Neural progenitor cell (in vitro differentiated cells): Measurements from ENCODE around the gene EPB41L4A. TPM values are rescaled to one million over a fixed set of nuclear protein-coding genes. Genes with fewer than 3 reads are reported as not detected.

Experiments
- DNase-seq: peaks from one replicate; pipeline ENCODE4 v3.0.0-alpha.2; 2016; ENCODE audit warnings: low spot score
- H2AFZ ChIP-seq: fragments of 200-600 bp; sonication (generic); replicated peaks from 2 replicates; pipeline ENCODE4 v1.6.1; 2016; ENCODE audit warnings: antibody characterized with exemption
- H3F3A ChIP-seq: fragments of 200-600 bp; sonication (generic); 2 replicates; pipeline ENCODE4 v1.6.1; 2016; ENCODE audit warnings: antibody characterized with exemption, low read depth
- H3K27ac ChIP-seq: fragments of 200-600 bp; sonication (generic); 2 replicates; pipeline ENCODE4 v1.5.1; 2016; ENCODE audit warnings: mild to moderate bottlenecking
- H3K27me3 ChIP-seq: fragments of 200-600 bp; sonication (generic); 2 replicates; pipeline ENCODE4 v1.6.1; 2016; ENCODE audit warnings: mild to moderate bottlenecking, moderate library complexity
- H3K36me3 ChIP-seq: fragments of 200-600 bp; sonication (generic); 2 replicates; pipeline ENCODE4 v1.5.1; 2016
- H3K4me1 ChIP-seq: fragments of 200-600 bp; sonication (generic); 2 replicates; pipeline ENCODE4 v1.6.1; 2016; ENCODE audit warnings: mixed run types
- H3K4me2 ChIP-seq: fragments of 200-600 bp; sonication (generic); 2 replicates; pipeline ENCODE4 v1.6.1; 2016
- H3K4me3 ChIP-seq: fragments of 200-600 bp; sonication (generic); 2 replicates; pipeline ENCODE4 v1.5.1; 2016
- H3K79me2 ChIP-seq: fragments of 200-600 bp; sonication (generic); 2 replicates; pipeline ENCODE4 v1.6.1; 2016; ENCODE audit warnings: low read depth
- H3K9ac ChIP-seq: fragments of 200-600 bp; sonication (generic); 2 replicates; pipeline ENCODE4 v1.6.1; 2016
- H3K9me3 ChIP-seq: fragments of 200-600 bp; sonication (generic); 2 replicates; pipeline ENCODE4 v1.5.1; 2016; ENCODE audit warnings: low read depth
- H4K20me1 ChIP-seq: fragments of 200-600 bp; sonication (generic); 2 replicates; pipeline ENCODE4 v1.6.1; 2016; ENCODE audit warnings: low read depth
- H3K27ac Mint-ChIP-seq: 3 replicates; pipeline ENCODE4 v1.8.0; 2021; ENCODE audit warnings: mixed read lengths
- H3K27me3 Mint-ChIP-seq: 2 replicates; pipeline ENCODE4 v1.8.0; 2022; ENCODE audit warnings: low read depth, mild to moderate bottlenecking, inconsistent platforms, moderate library complexity, mixed read lengths; ENCODE audit not compliant: insufficient read depth
- H3K36me3 Mint-ChIP-seq: 3 replicates; pipeline ENCODE4 v1.8.0; 2021; ENCODE audit warnings: mixed read lengths
- H3K4me1 Mint-ChIP-seq: 3 replicates; pipeline ENCODE4 v1.8.0; 2021; ENCODE audit warnings: mixed read lengths
- H3K4me3 Mint-ChIP-seq: 3 replicates; pipeline ENCODE4 v1.8.0; 2021; ENCODE audit warnings: mild to moderate bottlenecking, moderate library complexity, mixed read lengths
- H3K9me3 Mint-ChIP-seq: 3 replicates; pipeline ENCODE4 v1.8.0; 2020; ENCODE audit warnings: mixed read lengths
- EZH2 ChIP-seq: fragments of 200-600 bp; sonication (generic); IDR thresholded peaks from 2 replicates; pipeline ENCODE4 v1.6.1; 2017; ENCODE audit warnings: antibody characterized with exemption, mild to moderate bottlenecking, moderate library complexity
- EZH2phosphoT487 ChIP-seq: fragments of 200-600 bp; sonication (generic); IDR thresholded peaks from 2 replicates; pipeline ENCODE4 v1.6.1; 2017; ENCODE audit warnings: antibody characterized with exemption
- total RNA-seq: library from RNA; depleted of rRNA; stranded (reverse); fragments of >200 nt; gene quantifications from 2 replicates; pipeline ENCODE4 v1.2.3, GENCODE V29; 2015; ENCODE audit warnings: low replicate concordance
- TF ChIP-seq, protein P1 (sequence below): fragments of 200-600 bp; sonication (generic); IDR thresholded peaks from 2 replicates; pipeline ENCODE4 v1.5.1; 2017; ENCODE audit warnings: antibody characterized with exemption, mild to moderate bottlenecking

EPB41L4A gene
- total RNA-seq, 1 donor from 2014 or later: 2.7 TPM

DNA sequence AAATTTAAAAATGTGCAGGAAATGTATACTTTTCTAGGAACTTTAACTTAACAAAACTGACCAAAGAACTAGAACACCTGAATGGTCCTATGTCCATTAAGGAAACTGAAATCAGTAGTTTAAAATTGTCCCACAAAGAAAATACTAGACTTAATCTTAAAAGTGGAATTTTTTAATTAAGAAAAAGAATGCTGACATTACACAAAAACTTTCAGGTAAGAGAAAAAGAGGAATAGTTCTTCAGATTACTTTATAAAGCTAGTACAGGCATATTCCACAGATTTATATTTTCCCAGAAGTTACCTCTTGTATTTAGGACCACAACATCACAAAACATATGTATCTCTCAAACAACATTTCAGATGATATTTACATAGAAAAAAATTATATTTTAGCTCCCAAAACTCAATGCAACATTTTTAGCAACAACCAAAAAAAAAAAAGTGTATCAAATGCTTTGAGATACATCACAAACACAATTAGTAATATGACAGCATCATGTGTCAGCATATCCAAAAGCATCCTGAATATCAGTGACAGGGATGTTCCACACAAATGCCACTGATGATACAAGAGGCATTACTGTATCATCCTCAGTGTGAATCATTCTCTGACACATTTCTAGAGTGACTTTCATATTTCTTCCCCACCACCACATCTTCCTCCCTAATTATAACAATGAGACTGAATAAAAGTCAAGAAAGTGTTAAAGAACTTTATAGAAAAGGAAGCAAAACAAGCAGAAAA is 264.0 kb downstream of the EPB41L4A start:
- peaks cover 9% of the 10 kb centered on the region for H3K4me1 ChIP-seq
- H3K4me3 ChIP-seq: no peak overlapping the region
- H3K27me3 Mint-ChIP-seq: peaks cover 2% of the 10 kb centered on the region
- no peak overlapping the region for H3K9ac ChIP-seq
- no peak overlapping the region for H3K4me2 ChIP-seq
- H3K79me2 ChIP-seq: no peaks in the 10 kb centered on the region
- TF ChIP-seq EZH2: no peak
- TF ChIP-seq, protein P1, sequence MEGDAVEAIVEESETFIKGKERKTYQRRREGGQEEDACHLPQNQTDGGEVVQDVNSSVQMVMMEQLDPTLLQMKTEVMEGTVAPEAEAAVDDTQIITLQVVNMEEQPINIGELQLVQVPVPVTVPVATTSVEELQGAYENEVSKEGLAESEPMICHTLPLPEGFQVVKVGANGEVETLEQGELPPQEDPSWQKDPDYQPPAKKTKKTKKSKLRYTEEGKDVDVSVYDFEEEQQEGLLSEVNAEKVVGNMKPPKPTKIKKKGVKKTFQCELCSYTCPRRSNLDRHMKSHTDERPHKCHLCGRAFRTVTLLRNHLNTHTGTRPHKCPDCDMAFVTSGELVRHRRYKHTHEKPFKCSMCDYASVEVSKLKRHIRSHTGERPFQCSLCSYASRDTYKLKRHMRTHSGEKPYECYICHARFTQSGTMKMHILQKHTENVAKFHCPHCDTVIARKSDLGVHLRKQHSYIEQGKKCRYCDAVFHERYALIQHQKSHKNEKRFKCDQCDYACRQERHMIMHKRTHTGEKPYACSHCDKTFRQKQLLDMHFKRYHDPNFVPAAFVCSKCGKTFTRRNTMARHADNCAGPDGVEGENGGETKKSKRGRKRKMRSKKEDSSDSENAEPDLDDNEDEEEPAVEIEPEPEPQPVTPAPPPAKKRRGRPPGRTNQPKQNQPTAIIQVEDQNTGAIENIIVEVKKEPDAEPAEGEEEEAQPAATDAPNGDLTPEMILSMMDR: no peak
- no peaks in the 10 kb centered on the region for H3F3A ChIP-seq
- H3K4me1 Mint-ChIP-seq: peaks cover 3% of the 10 kb centered on the region
- DNase-seq: no peak
- H3K27ac ChIP-seq: no peak overlapping the region
- no peaks in the 10 kb centered on the region for H3K27me3 ChIP-seq
- H3K9me3 Mint-ChIP-seq: no peaks in the 10 kb centered on the region
- H3K4me3 Mint-ChIP-seq: no peak overlapping the region
- H3K36me3 Mint-ChIP-seq: no peaks in the 10 kb centered on the region
- no peaks in the 10 kb centered on the region for H3K36me3 ChIP-seq
- no peaks in the 10 kb centered on the region for H4K20me1 ChIP-seq
- H2AFZ ChIP-seq: no peak overlapping the region
- H3K9me3 ChIP-seq: no peaks in the 10 kb centered on the region
- H3K27ac Mint-ChIP-seq: no peak overlapping the region

DNA sequence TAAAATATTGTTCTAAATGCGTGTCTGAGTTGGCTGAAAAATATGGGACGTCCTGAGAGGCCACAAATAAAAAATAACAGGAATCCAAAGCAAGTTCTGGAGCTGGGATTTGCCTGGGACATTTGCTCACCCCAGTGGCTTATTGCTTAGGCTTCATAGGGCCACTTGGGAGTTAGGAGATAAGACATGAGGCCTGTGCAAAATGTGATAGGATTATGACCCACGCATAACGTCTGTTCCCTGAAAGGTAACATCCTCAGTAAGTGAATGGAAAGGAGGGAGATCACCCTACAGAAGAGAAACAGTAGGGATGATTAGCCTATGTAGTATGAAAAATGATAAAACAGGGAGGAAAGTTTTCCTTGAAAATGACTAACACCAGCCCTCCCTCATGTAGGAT is 269.4 kb downstream of the EPB41L4A start:
- DNase-seq: no peak
- peaks cover 3% of the 10 kb centered on the region for H3K9me3 Mint-ChIP-seq
- H3K27ac ChIP-seq: no peak overlapping the region
- no peak overlapping the region for H3K27ac Mint-ChIP-seq
- no peak overlapping the region for H3K9ac ChIP-seq
- H3K9me3 ChIP-seq: no peaks in the 10 kb centered on the region
- H3K36me3 Mint-ChIP-seq: no peaks in the 10 kb centered on the region
- H2AFZ ChIP-seq: no peak overlapping the region
- no peaks in the 10 kb centered on the region for H3K27me3 Mint-ChIP-seq
- H3K4me1 Mint-ChIP-seq: no peaks in the 10 kb centered on the region
- H3K36me3 ChIP-seq: no peaks in the 10 kb centered on the region
- H4K20me1 ChIP-seq: no peaks in the 10 kb centered on the region
- H3K4me3 ChIP-seq: no peak overlapping the region
- no peaks in the 10 kb centered on the region for H3K4me1 ChIP-seq
- H3K4me3 Mint-ChIP-seq: no peak overlapping the region
- H3K79me2 ChIP-seq: no peaks in the 10 kb centered on the region
- no peak overlapping the region for H3K4me2 ChIP-seq
- H3F3A ChIP-seq: no peaks in the 10 kb centered on the region
- no peaks in the 10 kb centered on the region for H3K27me3 ChIP-seq
- TF ChIP-seq, protein P1: no peak
- TF ChIP-seq EZH2phosphoT487 (no peak), EZH2 (no peak)

DNA sequence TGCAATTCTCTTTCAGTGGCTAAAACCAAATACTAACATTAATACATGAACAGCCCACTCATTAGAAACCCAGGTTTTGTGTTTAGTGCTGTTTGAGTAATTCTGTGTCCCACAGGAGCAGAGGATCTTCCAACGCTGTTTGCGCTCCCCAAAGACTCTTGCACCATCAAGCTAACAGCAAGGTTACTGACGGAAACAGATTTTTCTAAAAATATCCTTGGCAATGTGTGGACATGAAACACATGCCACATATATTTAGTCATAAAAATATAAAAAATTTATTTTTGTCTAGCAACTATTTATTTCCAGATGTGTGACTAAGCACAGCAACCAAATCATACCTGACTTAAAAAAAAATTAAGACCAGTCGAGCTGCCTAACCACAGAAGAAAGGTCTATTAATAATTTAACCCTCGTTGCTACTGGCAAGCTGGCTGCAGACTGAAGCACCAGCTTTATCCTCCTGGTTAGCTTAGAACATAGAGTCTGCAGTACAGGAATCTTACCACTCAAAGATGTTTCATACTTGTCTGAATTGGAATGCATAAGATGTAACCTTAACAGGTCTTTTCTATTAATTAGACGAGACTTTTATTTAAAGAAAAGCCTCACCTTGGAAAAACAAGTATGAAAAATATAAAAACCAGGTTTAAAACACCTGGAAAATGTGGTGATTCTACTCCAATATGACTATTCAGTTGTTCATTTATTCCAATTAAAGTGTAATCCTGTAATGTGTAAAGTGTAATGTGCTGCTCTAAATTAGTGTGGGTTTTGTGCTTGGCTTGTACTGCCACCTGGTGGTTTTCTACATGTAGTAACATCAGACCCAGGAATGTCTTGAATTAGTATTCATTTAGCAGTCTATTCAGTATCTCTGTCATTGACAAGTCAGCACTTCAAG is 272.5 kb downstream of the EPB41L4A start:
- Histone ChIP-seq H2AFZ (no peak overlapping the region), H3K4me3 (no peak overlapping the region), H3K79me2 (no peaks in the 10 kb centered on the region), H3F3A (no peaks in the 10 kb centered on the region), H3K4me2 (no peak overlapping the region), H3K4me1 (no peaks in the 10 kb centered on the region), H3K9ac (no peak overlapping the region), H3K27ac (no peak overlapping the region), H4K20me1 (no peaks in the 10 kb centered on the region), H3K27me3 (no peaks in the 10 kb centered on the region), H3K36me3 (no peaks in the 10 kb centered on the region), H3K9me3 (no peaks in the 10 kb centered on the region)
- Mint-ChIP-seq H3K9me3 (peaks cover 3% of the 10 kb centered on the region), H3K36me3 (no peaks in the 10 kb centered on the region), H3K4me3 (no peak overlapping the region), H3K4me1 (no peaks in the 10 kb centered on the region), H3K27me3 (no peaks in the 10 kb centered on the region), H3K27ac (no peak overlapping the region)
- peak; percentile 78 for DNase-seq
- TF ChIP-seq, protein P1: peak; percentile 94
- TF ChIP-seq EZH2phosphoT487: no peak
